Muscle of leg (tissue), 11 donors: ENCODE measurements around the gene SACM1L. TPM values are rescaled to one million over a fixed set of nuclear protein-coding genes. Genes with fewer than 3 reads are reported as not detected.

Experiments used
- DNase-seq: peaks from one replicate; pipeline ENCODE4 v3.0.0; 2013
- H3K27ac ChIP-seq: one replicate; pipeline ENCODE4 v1.5.1; 2013; ENCODE audit warnings: mild to moderate bottlenecking, low read length, control low read depth
- H3K27me3 ChIP-seq: one replicate; pipeline ENCODE4 v1.6.1; 2013; ENCODE audit warnings: low read length; ENCODE audit not compliant: control insufficient read depth, insufficient read depth
- H3K36me3 ChIP-seq: one replicate; pipeline ENCODE4 v1.6.1; 2013; ENCODE audit warnings: low read length; ENCODE audit not compliant: control insufficient read depth, insufficient read depth
- H3K4me1 ChIP-seq: one replicate; pipeline ENCODE4 v1.6.1; 2013; ENCODE audit warnings: low read length; ENCODE audit not compliant: control insufficient read depth, insufficient read depth
- H3K4me3 ChIP-seq: one replicate; pipeline ENCODE4 v1.5.1; 2013; ENCODE audit warnings: low read length, control low read depth
- H3K9me3 ChIP-seq: replicated peaks from 2 replicates; pipeline ENCODE4 v1.6.1; 2013; ENCODE audit warnings: low read depth, low read length; ENCODE audit not compliant: control insufficient read depth
- WGBS: methylation state at CpG from one replicate; pipeline ENCODE4 v1.1.5; 2013; ENCODE audit warnings: missing lambda C conversion rate; ENCODE audit not compliant: insufficient coverage; 5-methylcytosine and 5-hydroxymethylcytosine counted together
- polyA plus RNA-seq, 8 donors: library from polyadenylated mRNA; unstranded; fragments of 120-200 nt; gene quantifications; one replicate each; pipeline versions ENCODE4 v1.2.1 to v1.2.3, GENCODE V29; 2013; ENCODE audit warnings: inconsistent platforms in 1 of 8, low replicate concordance in 1 of 8; ENCODE audit not compliant: insufficient read length in 8 of 8, insufficient read depth in 1 of 8
- total RNA-seq: library from RNA; stranded (reverse); fragments of 120-200 nt; gene quantifications from one replicate; pipeline ENCODE4 v1.2.4, GENCODE V29; 2013

SACM1L gene
- total and polyA plus RNA-seq, 9 donors: 24.4 to 32.5 (median 26.7) TPM

GRCh38 chr3:45774581-45775521 is 85.7 kb downstream of the SACM1L start:
- Histone ChIP-seq H3K4me1 (no peaks in the 10 kb centered on the region), H3K27ac (no peak overlapping the region), H3K27me3 (peaks cover 4% of the 10 kb centered on the region), H3K4me3 (no peak overlapping the region), H3K36me3 (no peaks in the 10 kb centered on the region), H3K9me3 (no peaks in the 10 kb centered on the region)
- WGBS: 63% methylated on average over 4 of the region's 8 CpGs
- no peak for DNase-seq

DNA sequence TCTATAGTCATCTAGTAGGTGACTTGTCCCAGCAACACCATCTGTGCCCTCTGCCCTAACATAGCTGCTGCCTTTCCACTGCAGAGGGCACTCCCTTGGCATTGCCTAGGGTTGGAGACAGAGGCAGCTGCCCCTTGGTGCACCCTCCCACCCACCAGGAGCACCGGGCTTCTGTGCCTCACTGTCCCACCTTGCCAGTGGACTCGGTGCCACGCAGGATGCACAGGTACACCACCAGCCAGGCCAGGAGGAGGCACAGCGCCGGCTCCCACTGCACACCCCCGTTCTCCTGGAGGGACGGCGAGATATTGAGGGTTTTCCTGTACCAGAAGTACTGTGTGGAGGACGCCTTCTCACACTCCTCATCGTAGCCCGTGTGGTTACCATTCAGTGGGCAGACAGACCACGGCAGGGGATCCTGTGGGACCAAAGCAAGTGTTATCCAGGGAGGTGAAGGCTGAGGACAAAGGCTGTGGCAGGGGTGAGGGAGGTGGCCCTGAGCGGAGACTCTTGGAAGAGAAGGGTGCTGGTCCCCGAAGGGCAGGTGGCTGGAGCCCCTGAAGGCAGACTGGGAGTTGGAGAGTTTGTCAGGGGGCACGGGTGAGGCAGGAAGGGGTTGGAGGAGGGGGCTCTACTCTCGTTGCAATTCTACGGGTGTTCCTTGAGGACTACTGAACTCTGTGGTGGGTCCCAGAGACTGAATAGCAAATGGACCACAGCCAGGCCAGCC is 86.5 kb downstream of the SACM1L start:
- Histone ChIP-seq H3K4me3 (no peak overlapping the region), H3K9me3 (no peaks in the 10 kb centered on the region), H3K4me1 (no peaks in the 10 kb centered on the region), H3K27ac (no peak overlapping the region), H3K27me3 (peaks cover 4% of the 10 kb centered on the region), H3K36me3 (no peaks in the 10 kb centered on the region)
- DNase-seq: peak; percentile 7
- 80% methylated on average over 16 of the region's 17 CpGs for WGBS

DNA sequence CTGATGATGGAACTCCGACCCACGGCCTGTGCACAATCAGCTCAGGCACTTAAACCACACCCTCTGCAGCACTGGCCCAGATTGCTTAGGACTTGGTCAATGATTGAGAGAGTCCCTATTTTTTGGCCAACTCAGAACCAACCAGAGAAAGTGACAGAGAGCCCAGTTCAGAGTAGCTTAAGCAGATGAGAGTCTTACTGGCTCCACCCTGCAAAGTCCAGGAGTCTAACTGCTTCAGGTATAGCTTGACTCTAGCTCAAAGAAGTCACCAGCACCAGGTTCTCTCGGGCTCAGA is 87.1 kb downstream of the SACM1L start:
- Histone ChIP-seq H3K27me3 (peaks cover 4% of the 10 kb centered on the region), H3K9me3 (no peaks in the 10 kb centered on the region), H3K36me3 (no peaks in the 10 kb centered on the region), H3K27ac (no peak overlapping the region), H3K4me1 (no peaks in the 10 kb centered on the region), H3K4me3 (no peak overlapping the region)
- WGBS: 73% methylated on average over 1 of the region's 3 CpGs
- DNase-seq: no peak

- H3K4me1 ChIP-seq: no peaks in the 10 kb centered on the region
- 63% methylated on average over 8 of the region's 8 CpGs for WGBS
- H3K9me3 ChIP-seq: no peaks in the 10 kb centered on the region
- no peaks in the 10 kb centered on the region for H3K36me3 ChIP-seq
- DNase-seq: peak; percentile 38
- no peak overlapping the region for H3K27ac ChIP-seq
- peaks cover 4% of the 10 kb centered on the region for H3K27me3 ChIP-seq
- no peak overlapping the region for H3K4me3 ChIP-seq
Observed at GRCh38 chr3:45776611-45777010, 87.4 kb downstream of the SACM1L start.

DNA sequence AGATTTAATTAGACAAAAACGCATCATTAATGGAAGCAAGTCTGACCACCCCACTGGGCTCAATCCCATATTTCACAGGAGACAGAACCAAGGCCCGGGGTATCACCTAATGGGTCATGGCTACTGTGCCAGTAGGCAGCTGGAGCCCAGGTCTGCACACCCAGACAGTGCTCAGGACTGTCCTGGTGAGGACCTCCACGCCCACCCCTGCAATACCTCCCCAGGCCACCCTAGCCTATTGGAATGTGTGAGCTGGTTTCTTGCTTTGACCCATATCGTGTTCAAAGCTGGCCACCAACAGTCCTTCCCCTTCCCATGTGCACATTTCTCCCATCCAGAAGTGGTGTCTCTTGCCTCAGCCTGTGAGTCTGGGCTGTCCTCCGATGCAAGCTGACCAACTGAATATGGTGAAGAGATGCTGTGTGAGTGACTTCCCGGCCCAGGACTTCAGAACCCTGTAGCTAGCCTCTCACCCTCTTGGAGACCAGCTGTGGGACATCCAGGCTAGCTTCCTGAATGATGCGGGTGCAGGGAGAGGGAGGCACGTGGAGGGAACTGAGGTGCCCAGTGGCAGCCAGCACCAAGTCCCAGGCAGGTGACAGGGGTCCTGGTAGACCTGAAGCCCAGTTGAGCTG is 88.0 kb downstream of the SACM1L start:
- no peak overlapping the region for H3K4me3 ChIP-seq
- H3K4me1 ChIP-seq: no peaks in the 10 kb centered on the region
- WGBS: 94% methylated on average over 6 of the region's 8 CpGs
- H3K36me3 ChIP-seq: no peaks in the 10 kb centered on the region
- no peak overlapping the region for H3K27ac ChIP-seq
- H3K27me3 ChIP-seq: peaks cover 4% of the 10 kb centered on the region
- H3K9me3 ChIP-seq: no peaks in the 10 kb centered on the region
- no peak for DNase-seq

GRCh38 chr3:45777746-45778386 is 88.7 kb downstream of the SACM1L start:
- Histone ChIP-seq H3K4me3 (no peak overlapping the region), H3K27me3 (peaks cover 4% of the 10 kb centered on the region), H3K36me3 (no peaks in the 10 kb centered on the region), H3K4me1 (no peaks in the 10 kb centered on the region), H3K27ac (no peak overlapping the region), H3K9me3 (no peaks in the 10 kb centered on the region)
- DNase-seq: no peak
- 73% methylated on average over 5 of the region's 11 CpGs for WGBS

DNA sequence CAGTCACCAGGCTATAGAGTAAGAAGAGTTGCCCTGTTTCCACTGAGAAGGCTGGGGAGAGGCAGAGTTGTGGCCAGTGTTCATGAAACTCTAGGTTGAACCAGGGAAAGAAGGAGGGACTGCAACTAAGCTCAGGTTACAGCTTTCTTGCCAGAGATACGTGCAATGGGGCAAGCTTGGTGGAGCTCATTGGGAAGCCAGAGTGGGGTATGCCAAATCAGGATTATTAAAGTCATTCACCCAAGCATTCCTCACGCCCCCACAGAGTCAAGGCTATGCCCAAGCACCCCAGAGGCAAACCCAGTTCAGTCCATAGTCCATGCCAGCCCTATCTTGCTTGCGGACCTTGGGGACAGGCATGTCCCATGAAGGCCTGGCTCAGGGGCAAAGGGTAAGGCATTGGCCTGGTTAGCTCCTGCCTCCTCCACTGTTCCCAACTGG is 89.6 kb downstream of the SACM1L start:
- Histone ChIP-seq H3K27ac (no peak overlapping the region), H3K4me1 (no peaks in the 10 kb centered on the region), H3K36me3 (no peaks in the 10 kb centered on the region), H3K4me3 (no peak overlapping the region), H3K9me3 (no peaks in the 10 kb centered on the region), H3K27me3 (peaks cover 4% of the 10 kb centered on the region)
- WGBS: 80% methylated on average over 1 of the region's 3 CpGs
- DNase-seq: no peak

GRCh38 chr3:45779746-45780735 is 90.8 kb downstream of the SACM1L start:
- Histone ChIP-seq H3K9me3 (no peaks in the 10 kb centered on the region), H3K4me3 (no peak overlapping the region), H3K4me1 (no peaks in the 10 kb centered on the region), H3K27ac (no peak overlapping the region), H3K36me3 (no peaks in the 10 kb centered on the region), H3K27me3 (no peaks in the 10 kb centered on the region)
- DNase-seq: no peak
- WGBS: 80% methylated on average over 16 of the region's 35 CpGs

DNA sequence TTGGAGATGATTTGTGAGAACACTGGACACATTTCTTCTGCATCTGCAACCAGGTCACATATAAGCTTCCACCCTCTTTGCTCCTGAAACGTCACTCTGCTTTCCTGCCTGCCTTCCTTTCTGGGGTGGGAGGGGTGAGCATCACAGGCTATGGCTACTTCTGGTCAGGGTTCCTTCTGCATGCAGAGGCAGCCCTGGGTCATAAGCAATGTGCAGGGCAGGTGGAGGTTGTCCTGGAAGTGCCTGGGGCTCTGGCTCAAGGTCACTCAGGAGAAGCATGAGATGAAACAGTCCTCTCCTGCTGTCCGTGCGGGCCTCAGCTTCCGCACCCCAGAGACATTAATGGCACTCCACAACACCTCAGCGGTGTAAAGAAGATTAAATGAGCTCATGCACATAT is 92.1 kb downstream of the SACM1L start:
- no peaks in the 10 kb centered on the region for H3K9me3 ChIP-seq
- no CpG with 5 or more reads among the region's 5 CpGs for WGBS

More for the DNA sequence above, 92.1 kb downstream of the SACM1L start:
- H3K36me3 ChIP-seq: no peaks in the 10 kb centered on the region
- H3K4me3 ChIP-seq: no peak overlapping the region
- no peak for DNase-seq
- no peaks in the 10 kb centered on the region for H3K4me1 ChIP-seq
- no peak overlapping the region for H3K27ac ChIP-seq
- no peaks in the 10 kb centered on the region for H3K27me3 ChIP-seq
